GM19240 (cell line): ENCODE measurements around the gene GLCCI1.

Source experiments
- DNase-seq: peaks from one replicate; pipeline ENCODE4 v3.0.0; 2011; ENCODE audit warnings: low spot score; ENCODE audit not compliant: insufficient read length

Gene GLCCI1

DNA sequence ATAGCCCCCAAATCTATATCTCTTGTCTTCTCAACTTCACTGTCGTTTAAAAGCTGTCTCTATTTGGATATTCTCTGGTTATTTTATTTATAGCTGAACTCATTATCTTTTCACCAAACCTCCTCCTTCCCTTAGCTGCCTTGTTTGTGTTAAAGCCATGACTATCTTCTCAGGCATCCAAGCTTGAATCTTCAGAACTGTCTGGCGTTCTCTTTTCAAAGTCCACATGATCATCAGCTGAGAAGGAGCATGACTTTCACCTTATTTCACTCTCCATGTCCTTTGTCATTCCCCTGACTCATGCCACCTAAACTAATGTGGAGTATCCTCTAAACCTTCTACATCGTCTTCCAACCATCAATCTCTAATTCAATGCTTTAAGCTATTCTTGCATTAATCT is 5.7 kb upstream of the GLCCI1 start:
- no peak for DNase-seq

GRCh38 chr7:7964250-7964649 is 4.3 kb upstream of the GLCCI1 start:
- no peak for DNase-seq

GRCh38 chr7:7964691-7965090 is 3.9 kb upstream of the GLCCI1 start:
- no peak for DNase-seq

DNA sequence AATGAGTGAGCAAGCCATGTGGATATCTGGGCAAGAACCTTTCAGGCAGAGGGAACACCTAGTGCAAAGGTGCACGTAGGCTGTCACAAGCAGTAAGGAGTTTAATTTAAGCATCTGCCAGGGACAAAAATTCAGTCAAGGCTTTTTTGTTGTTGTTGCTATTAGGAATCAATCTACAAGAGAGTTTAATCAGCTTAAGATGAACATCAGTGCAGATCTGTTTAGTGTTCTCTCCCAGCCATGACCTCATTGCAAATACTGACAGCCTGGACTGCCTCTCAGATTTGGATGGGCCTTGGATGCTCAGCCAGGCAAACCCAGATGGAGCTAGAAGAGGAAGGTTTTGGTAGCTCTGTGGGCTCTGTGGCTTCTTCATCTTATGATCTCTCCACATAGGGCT is 3.3 kb upstream of the GLCCI1 start:
- DNase-seq, result no peak

DNA sequence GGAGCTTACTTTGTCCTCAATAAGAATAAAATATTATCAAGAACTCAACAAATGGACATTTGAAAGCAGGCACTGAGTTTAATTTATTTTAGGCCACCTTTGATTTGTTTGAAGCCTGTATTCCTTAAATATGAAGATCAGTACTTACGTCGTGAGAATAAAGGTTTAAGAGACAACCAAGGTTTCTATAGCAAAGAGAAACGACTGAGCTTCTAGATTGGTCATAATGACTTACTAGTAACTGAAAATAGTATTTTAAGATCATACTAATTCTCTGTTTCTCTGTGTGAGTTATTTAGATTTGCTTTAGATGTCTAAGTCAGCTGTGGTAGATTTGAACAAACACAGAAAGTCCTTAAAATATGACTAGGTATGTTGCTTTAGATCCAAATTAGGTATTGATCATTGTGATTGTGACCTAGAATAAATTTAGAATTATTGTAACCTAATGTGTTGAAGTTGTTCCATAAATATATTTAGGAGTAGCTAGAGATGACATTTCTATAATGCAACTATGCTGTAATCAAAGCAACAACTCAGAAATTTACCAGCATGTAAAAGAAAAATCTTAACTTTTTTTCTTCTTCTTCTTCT is 2.4 kb upstream of the GLCCI1 start:
- DNase-seq, result no peak

DNA sequence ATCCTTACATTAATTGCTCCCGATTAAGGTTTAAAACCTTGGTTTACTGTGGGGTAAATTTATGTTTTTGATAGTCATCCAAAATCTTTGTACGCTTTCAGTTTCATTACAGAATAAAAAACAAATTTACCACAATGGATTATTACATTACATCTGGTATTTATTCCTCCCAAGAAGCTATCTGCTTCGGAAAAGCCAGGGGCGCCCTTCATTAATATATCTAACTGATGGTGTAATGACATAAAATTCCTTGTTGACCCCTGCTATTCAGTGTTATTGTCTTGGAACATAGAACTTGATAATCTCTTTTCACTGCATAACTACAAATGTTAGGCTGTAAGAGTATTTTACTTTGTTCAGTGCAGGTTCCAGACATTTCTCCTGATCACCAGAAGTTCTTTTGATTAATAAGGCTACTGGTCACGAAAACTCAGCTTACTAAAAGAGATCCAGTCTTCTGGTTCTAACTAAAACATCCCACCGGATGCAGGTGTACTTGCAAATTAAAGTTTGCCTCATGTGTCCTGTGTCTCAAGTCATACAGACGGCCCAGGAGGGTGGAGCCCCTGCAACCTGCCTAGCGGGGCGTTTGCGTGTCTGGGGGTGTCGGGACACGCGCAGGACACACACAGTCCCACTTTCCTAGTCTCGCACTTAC is 581 bp upstream of the GLCCI1 start:
- DNase-seq, result no peak

GRCh38 chr7:7969306-7970236 is 975 bp downstream of the GLCCI1 start:
- no peak for DNase-seq

DNA sequence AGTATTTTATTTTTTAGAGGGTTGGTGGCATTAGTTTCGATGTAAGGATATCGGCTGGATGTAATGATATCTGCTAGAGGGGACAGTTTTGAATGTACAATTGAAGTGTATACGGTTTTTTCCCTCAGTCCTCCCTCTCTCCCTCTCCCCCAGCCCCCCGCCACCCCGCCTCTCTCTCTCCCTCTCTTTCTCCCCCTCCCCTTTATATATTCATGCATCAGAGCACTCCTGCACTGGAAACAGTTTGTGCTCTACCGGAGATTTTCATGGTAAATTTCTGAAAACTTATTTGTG is 1.6 kb downstream of the GLCCI1 start:
- DNase-seq, result no peak

DNA sequence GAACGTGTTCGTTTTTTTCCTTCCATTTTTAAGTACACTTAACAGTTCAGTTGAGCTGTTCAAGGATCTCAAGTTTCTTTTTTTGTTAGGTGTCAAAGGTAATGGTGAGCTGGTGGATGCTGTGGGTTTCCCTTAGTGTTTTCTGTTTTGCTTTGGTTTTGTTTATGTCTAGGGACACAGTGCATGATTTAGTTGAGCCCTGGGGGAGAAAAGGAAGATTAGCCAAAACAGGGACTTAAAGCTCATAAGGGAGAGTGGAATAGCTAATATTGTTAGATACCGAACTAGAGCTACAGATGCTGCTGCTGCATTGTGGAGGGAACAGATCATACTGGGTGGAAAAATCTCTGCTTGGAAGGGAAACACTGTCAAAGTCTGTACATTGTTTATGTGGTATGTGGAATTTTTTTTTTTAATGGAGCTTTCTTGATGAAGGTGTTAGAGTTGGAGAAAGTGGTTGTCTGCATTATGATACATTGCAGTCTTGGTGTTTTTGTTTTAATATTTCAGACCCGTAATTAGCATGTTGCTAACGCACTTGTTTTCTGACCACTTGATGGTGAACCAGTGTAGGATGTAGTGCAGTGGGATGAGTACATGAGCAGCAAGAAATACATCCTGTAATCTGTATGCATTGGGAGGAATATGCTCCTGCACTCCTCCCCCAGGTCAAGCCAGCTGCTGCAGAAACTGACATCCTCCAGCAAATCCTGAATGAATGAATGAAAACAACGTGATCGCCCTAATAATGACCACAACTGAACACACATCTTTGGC is 2.1 kb downstream of the GLCCI1 start:
- no peak for DNase-seq

GRCh38 chr7:7971308-7972040 is 2.9 kb downstream of the GLCCI1 start:
- no peak for DNase-seq

DNA sequence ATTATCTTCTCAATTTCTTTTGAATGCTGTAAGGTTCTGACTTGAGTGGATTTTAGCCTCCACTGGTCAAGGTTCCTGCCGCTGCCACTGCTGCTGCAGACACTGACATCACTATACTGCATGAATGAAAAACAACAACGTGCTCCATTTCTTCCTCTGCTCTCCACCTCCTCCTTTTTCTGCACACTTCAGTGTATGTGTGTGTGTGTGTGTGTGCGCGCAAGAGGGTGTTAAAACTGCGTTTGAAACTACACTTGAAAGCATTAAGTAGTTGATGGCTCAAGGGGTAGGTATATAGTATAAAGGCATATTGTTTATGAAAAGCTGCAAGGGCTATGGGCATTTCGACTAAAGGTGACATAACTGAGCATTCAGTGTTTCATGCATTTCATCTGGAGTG is 3.5 kb downstream of the GLCCI1 start:
- no peak for DNase-seq

DNA sequence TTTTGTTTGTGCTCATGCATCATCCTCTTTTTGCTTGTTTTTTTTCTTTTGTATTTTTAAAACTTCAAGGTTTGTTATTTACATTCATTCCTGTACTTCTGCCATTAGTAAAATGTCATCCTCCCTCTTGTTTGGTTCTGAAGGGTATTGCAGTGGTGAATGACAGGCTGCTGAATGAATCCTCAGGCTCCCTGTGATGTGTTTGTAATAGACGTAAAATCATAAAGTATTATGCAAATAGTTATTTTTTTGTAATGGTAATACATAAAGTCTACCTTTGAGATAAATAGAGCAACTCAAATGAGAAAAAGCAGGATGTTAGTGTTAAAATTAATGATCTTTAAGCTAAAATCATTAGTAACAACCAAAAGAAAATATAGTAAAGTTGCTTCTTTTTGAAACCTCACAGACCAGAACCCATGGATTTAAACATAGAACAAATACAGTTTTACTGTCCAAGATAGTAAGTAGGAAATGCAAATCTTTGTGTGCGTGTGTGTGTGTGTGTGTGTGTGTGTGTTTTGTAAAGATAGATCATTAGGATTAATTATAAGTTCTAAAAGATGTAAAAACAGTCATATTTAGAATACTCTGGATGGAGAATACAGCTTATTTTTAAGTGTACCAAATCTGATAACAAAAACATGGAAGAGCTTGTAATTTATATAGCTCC is 4.5 kb downstream of the GLCCI1 start:
- no peak for DNase-seq

GRCh38 chr7:7976677-7977076 is 8.1 kb downstream of the GLCCI1 start:
- DNase-seq, result no peak

DNA sequence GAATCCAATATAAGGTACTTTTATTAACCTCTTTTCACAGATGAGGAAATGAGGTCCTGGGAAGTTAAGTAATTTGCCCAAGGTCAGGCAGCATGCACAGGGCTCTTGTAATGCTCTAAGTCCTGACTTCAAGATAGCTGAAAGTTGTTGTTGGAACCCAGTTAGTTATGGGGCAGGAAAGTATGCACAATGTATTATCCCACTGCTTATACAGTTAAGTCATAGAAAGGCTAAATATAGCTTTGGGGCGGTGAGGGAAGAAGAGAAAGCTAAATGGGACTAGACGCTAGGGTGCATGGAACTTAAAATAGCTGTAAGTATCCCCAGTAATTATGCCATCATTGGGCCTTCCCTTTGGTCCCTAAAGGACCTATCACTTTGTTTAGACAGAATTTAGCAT is 9.2 kb downstream of the GLCCI1 start:
- no peak for DNase-seq

- DNase-seq, result no peak
These were observed 10.3 kb downstream of the GLCCI1 start for GRCh38 chr7:7978860-7979259.

DNA sequence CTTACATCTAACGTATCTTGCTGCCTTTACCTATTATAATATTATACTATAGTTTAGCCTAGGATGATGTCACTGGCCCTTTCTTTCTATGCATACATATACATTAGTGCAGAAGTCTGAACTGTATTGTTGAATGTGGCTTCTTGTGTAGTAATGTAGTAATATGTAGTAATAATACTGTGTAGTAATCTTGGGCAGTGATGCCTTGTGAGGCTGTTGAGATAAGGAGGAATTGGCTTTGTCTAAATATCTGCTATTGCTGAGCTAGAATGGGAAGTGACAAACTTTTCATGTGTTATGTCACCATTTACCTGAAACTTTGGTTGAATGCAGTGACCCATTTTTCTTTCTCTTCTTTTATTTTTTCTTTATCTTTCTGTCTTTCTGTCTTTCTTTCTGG is 11.0 kb downstream of the GLCCI1 start:
- DNase-seq, result no peak

DNA sequence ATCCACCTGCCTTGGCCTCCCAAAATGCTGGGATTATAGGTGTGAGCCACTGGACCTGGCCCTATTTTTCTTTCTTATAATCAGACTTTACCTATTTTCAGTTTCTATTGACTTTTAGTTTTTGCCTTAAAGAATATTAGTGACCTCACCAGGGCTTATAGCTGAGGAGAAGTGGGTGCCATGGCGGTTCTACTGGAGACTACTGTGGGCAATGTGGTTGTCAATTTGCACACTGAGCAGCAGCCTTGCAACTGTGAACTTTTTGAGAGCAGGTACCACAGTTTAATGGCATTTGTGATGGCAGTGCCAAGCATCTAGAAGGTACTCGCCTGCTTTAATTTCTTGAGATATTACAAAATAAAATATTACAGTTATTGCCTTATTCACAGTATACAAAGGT is 11.5 kb downstream of the GLCCI1 start:
- DNase-seq, result no peak

DNA sequence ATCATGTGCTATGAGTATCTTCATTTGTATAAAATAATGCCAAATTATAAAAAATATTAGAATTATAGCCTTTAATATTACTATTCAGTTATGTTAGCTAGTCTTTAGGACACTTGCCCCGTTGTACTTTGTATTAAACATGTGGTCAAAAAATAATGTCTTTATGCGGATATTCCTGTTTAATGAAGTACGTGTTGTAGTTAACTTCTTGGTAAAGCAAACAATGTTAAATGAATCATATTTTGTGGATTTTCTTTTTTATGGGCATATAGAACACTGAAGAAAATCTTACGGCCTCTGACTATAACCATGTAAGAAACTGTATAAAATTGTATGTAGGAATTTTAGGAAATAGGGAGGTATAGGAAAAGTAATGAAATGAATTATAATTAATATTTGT is 14.3 kb downstream of the GLCCI1 start:
- DNase-seq, result no peak

- no peak for DNase-seq
These were observed 15.8 kb downstream of the GLCCI1 start for GRCh38 chr7:7984424-7984823.

GRCh38 chr7:7988706-7989105 is 20.1 kb downstream of the GLCCI1 start:
- DNase-seq, result no peak

GRCh38 chr7:7989133-7989532 is 20.5 kb downstream of the GLCCI1 start:
- no peak for DNase-seq
